GM18951 (cell line): ENCODE measurements around the gene ATP6V0D1.

Source experiments
- POLR2A ChIP-seq: IDR thresholded peaks from 4 replicates; pipeline ENCODE4 v1.6.1; 2011; ENCODE audit warnings: mild to moderate bottlenecking; ENCODE audit not compliant: insufficient read length, insufficient read depth; ENCODE audit errors: extremely low read depth
- in situ Hi-C: fragments of 300-500 bp; cut with MboI; formaldehyde crosslinking; loops from one replicate; pipeline ENCODE4 v1.12.0; 2022; ENCODE audit warnings: low sequenced_read_pairs, mixed read lengths, inconsistent platforms; ENCODE audit not compliant: unreplicated experiment

ATP6V0D1 gene

DNA sequence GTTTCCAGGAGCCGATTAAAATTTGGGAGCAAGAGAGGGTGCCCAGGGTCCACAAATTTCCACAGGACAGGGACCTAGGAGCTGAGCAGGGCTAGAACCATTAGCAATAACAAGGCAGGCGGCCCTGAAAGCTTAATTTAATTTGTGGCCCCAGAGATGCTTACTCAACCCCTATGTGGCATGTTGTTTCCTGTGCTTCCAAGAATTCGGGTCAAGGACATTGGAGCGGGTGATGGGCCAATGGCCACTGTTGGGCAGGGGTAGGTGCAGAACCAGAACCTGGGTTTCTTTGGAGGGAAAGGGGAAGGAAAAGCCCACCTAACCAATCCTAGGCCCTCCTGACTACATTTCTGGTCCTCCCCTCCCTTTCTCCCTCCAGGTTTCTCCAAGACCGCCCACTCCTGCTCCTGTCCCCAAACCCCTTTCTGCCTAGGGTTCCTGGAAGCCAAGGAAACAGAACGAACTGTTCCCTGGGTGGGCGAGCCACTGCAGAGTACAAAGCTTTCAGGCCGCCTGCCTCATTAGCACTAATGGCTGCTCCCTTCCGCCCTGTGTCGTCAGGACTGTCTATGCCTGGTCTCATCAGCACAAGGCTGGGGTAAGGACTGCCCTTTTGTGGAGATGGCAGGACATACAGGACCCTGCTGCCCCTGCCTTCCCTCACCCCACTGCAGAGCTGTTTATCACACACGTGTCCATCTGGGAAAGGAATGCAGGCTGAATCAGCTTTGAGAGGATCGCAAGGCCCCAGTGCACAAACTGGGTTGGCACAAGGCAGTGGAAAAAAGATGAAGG lies 3.0 kb upstream of the ATP6V0D1 start:
- in situ Hi-C loops, result no loop called here

DNA sequence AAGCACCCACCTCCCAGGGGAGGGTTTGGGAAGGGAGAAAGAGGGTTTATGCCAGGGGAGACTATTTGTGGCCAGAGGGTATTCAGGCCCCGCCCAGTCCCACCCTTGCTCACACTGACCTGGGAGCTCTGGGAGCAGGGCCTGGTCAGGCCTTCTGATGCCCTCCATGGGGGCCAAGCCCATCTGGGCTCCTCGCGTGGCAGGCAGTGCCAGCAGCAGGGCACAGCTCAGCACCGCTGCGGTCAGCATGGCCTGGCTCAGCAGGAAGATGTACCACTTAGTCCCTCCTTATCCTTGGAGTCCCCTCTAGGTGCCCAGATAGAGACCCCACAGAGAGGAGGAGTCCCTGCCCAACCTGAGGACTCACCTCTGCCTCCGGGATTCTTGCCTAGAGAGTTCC lies 2.2 kb upstream of the ATP6V0D1 start, which contains the start of gene AGRP:
AGRP (minus strand) TSS at position 398 of the 400 bp plus-strand sequence; CDS start at position 249, 149 bp downstream.
- in situ Hi-C loops, result no loop called here
- no peak for TF ChIP-seq POLR2A

More for the DNA sequence above, 3.0 kb upstream of the ATP6V0D1 start:
- no peak for TF ChIP-seq POLR2A

DNA sequence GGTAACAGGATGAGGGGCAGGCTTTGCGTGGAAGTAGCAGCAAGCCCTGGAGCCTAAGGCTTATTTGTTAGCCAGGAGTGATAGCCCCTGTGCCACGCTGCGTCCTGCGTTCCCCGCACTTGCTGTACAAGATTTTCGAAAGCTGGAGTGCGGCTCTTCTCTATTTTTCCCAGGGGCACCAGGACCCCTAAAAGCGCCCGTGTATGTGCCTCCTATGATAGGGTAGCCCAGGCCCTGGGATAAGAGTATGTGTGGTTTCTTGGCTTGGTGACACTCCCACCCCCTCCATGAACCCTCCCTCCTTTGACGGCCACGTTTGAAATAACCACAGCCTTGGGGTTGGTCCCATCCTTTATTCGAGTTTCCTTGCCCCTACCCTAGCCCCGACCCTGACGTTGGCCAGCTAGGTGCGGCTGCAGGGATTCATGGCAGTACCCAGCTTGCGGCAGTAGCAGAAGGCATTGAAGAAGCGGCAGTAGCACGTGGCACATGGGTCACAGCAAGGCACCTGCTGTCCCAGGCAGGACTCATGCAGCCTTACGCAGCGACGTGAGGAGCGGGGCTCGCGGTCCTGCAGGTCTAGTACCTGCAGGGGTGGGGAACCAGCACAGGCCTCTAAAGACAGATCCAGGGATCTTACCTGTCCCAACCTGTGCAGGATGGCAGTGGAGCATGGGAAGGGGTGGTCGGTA lies 1.4 kb upstream of the ATP6V0D1 start:
- in situ Hi-C loops, result no loop called here

DNA sequence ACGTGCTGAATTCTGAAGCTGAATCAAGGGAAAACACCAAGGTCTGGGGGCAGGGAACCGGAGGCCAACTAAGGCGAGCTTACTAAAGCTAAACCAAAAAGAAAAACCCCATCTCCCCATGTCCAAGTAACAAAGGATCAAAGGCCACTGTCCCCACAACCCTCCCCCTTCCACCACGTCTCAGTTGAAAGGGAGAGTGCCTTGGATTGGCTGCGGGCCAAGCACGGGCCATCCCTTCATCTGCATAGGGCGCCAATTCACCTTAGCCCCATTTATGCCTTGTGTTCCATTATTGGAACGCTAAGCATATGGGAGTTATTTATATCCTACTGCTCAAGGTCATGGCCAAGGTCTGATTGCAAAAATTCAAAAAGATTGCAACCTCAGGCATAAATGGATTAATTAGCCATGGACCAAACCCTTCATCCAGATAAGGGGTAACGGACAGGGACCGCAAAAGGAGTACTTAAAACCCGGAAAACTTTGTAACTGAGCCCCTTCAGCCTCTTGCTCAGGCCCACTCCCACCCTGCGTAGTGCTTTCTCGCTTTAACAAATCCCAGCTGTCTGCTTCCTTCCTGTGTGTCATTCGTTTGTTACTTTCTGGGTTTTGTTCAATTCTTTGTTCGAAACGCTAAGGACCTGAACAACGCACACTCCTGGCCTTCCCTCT lies 740 bp upstream of the ATP6V0D1 start:
- TF ChIP-seq POLR2A, result no peak
- in situ Hi-C loops, result no loop called here

More for the DNA sequence above, 1.4 kb upstream of the ATP6V0D1 start:
- no peak for TF ChIP-seq POLR2A

DNA sequence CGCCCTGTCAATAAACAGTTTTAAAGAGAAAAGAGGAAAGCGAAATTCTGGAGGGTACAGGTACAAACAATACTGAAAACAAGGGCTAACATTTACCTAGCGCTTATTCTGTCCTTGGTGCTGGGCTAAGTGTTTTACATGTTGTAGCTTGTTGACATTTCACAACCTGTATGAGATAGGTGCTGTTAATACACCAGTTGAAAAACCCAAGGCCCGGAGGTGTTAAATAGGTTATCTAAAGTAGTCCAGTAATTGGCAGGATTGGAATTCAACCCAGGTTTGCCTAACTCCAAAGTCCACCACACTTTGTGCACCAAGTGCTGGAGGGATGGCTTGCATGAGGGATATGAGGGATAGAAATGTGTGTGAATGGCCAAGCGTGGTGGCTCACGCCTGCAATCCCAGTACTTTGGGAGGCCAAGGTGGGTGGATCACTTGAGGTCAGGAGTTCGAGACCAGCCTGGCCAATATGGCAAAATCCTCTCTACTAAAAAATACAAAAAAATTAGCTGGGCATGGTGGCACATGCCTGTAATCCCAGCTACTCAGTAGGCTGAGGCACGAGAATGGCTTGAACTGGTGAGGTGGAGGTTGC lies 2.9 kb downstream of the ATP6V0D1 start:
- no peak for TF ChIP-seq POLR2A
- in situ Hi-C loops, result no loop called here

DNA sequence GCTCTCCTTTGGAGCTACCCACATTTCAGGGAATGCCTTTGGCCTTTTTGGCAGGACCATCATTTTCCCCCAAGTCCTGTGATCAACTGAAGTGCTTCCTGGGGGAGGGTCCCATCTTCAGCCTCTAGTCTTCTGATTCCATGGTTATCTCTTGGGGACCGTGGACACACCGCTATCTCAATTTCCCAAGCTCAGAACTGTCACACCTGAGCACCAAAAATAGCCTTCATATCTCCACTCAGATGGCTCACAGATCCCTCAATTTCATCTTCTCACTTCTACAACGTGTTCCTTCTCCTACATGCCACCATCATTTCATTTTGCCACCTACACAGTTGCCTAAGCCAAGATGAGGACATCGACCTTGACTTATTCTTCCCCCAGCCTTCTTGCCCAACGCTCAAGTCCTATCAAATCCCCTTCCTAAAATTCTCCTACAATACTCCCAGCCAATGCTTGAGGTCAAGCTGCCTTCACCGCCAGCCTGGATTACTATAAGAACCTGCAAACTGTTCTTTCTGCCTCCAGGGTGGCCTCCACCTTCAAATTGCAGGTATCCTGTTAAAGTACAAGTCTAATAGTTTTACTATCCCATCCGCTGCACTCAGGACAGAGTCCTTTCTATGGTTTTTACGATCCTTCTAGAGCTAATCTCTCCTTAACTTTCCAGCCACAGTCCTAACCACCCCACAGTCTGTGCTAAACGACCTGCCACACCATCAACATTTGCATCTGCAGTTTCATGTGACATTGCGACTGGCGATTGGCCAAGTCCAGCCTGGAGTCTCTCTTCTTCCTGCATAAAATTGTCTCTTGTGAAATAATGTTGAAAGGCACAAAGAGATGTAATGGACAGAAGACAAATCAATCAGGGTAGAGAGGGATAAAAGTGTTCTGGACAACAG lies 6.2 kb downstream of the ATP6V0D1 start:
- in situ Hi-C loops, result no loop called here
- no peak for TF ChIP-seq POLR2A

DNA sequence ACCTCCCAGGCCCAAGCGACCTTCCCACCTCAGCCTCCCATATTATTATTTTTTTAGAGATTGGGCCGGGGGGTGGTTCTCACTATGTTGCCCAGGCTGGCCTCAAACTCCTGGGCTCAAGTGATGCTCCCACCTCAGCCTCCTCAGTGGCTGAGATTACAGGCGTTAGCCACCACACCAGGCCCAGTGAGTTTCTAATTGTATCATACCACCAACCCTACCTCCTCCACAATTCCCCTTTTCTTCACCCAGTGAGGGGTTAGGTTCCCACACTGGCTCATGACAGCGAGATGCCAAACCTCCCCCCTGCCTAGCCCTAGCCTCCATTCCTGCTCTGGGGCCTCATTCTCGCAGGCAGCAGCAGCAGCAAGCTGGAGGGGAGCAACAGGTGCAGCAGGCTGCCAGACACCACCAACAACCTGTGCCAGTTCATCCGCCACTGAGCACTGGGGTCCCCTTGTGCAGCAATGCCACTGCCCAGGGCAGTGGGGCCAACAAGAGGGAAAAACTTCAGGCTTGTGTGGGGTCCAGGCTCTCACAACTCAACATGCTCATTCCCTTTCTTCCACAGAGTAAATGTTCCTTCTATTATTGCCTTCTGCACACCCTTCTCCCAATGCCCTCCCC lies 9.1 kb downstream of the ATP6V0D1 start:
- no peak for TF ChIP-seq POLR2A
- in situ Hi-C loops, result no loop called here

DNA sequence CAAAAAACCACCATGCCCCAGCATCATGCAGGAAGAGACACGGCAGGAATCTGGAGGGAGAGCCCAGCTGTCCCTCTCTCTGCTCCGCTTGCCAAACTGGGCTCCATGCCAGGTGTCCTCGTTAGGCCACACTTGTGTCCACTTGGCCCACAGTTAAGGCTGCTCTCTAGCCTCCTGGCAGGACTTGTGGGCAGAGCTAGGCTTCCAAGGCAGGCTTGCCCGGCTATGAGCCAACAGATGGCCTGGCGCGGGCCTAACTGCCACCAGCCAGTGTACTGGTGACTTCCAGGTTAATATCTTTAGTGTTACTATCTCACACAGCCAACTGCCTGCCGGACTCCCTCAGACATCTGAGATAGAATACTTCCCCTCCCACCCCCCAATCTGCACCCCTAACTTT lies 10.6 kb downstream of the ATP6V0D1 start:
- TF ChIP-seq POLR2A, result no peak
- in situ Hi-C loops, result no loop called here

DNA sequence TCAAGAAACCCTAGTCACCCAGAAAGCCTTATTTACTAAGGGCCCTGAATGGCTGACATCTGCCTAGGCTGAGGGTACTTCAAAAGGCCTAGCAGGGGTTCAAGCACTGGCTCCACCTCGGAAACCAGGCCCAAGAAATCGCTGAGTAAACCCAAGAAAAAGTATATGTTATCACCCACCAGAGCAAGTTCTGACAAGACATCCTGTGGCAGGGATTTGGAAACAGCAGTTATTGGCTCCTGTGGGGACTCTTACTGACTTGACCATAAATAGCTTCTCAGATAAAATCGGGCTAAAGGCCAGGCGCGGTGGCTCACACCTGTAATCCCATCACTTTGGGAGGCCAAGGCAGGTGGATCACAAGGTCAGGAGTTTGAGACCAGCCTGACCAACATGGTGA lies 12.2 kb downstream of the ATP6V0D1 start:
- in situ Hi-C loops, result no loop called here
- no peak for TF ChIP-seq POLR2A

DNA sequence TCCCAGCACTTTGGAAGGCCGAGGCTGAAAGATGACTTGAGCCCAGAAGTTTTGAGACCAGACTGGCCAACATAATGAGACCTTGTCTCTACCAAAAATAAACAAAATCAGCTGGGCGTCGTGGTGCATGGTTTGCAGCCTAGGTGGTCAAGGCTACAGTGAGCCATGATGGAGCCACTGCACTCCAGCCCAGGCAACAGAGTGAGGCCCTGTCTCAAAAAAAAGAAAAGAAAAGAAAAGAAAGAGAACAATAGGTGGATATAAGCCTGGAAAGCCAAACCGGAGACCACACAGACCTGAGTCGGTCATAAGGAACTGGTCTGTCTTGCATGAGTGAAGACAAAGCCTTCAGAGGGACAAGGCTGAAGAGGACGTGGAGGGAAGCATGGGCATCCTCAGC lies 14.4 kb downstream of the ATP6V0D1 start:
- in situ Hi-C loops, result no loop called here

DNA sequence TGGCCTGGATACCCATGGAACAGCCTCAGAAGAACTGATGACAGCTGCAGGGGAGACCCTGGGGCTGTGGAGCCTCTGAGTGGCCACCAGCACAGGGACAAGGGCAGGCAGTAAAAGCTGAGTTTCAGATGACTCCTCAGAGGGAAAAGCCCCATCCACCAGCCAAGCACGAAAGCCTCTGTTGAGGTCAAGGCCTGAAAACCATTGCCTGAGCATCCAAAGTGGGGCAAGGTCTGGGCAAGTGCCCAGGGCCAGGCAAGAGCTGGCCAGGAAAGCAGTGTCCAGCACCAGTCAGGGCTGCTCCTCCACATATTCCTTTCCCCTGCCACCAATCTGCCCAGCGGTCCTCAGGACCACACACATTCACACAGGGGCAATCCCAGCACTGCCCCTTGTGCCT lies 16.4 kb downstream of the ATP6V0D1 start:
- TF ChIP-seq POLR2A, result no peak
- in situ Hi-C loops, result no loop called here

More for the DNA sequence above, 14.4 kb downstream of the ATP6V0D1 start:
- no peak for TF ChIP-seq POLR2A

DNA sequence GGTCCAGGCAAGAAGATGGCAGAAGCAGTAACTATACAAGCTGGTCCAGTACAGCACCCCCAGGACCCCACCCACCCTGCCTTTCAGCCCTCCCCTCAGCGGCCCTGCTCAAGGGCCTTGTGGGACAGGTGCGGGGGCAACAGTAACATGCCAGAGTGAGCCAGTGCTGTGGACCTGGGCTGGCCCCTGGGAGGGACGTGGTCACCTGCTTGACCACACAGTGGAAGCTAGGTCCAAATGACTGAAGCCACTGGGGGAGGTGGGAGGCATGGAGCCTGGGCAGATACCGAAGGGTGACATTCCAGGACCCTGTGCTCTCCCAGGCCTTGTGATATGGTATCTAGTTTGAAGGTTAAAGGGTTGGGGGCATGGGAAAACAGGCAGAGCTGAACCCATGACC lies 17.3 kb downstream of the ATP6V0D1 start:
- in situ Hi-C loops, result no loop called here
- TF ChIP-seq POLR2A, result no peak
